HG03575 (cell line): ENCODE results near the gene ABCB7.
"Not testable (repeated sequence)": the region's sequence is repeated elsewhere in the genome, so short reads cannot be mapped to it uniquely, and the experiment has no call there.

Experiments
- ATAC-seq: cut with Tn5 transposase; IDR thresholded peaks from one replicate; pipeline ENCODE4 v1.9.1; 2021; ENCODE audit not compliant: unreplicated experiment, insufficient number of reproducible peaks, low FRiP score; ENCODE audit errors: extremely low read depth

The ABCB7 gene

GRCh38 chrX:75107863-75108509 lies 48.1 kb downstream of the ABCB7 start:
- ATAC-seq = no peak

- no peak for ATAC-seq
Observed at GRCh38 chrX:75106772-75107171, 49.3 kb downstream of the ABCB7 start.

GRCh38 chrX:75096331-75096730 lies 59.8 kb downstream of the ABCB7 start:
- ATAC-seq = no peak

- no peak for ATAC-seq
Observed at GRCh38 chrX:75086731-75087195, 69.3 kb downstream of the ABCB7 start.

- ATAC-seq = no peak
Observed at GRCh38 chrX:75084757-75085156, 71.3 kb downstream of the ABCB7 start.

- ATAC-seq = no peak
Observed at GRCh38 chrX:75076429-75076828, 79.7 kb downstream of the ABCB7 start.

GRCh38 chrX:75074475-75074874 lies 81.6 kb downstream of the ABCB7 start:
- no peak for ATAC-seq

- no peak for ATAC-seq
Observed at GRCh38 chrX:75071334-75071733, 84.7 kb downstream of the ABCB7 start.

GRCh38 chrX:75067931-75068330 lies 88.2 kb downstream of the ABCB7 start:
- no peak for ATAC-seq

GRCh38 chrX:75061701-75062100 lies 94.4 kb downstream of the ABCB7 start:
- no peak for ATAC-seq

- ATAC-seq = no peak
Observed at GRCh38 chrX:75051047-75051446, 105.0 kb downstream of the ABCB7 start.

GRCh38 chrX:75045369-75045768 lies 110.7 kb downstream of the ABCB7 start:
- no peak for ATAC-seq

- not testable (repeated sequence) for ATAC-seq
Observed at GRCh38 chrX:75044142-75044541, 111.9 kb downstream of the ABCB7 start.

GRCh38 chrX:75038925-75039324 lies 117.2 kb downstream of the ABCB7 start:
- ATAC-seq = no peak
